Stimulated activated naive CD8-positive, alpha-beta T cell treated with anti-CD3 and anti-CD28 coated beads, Interleukin-15, Interleukin-2, amounts not matched to agents 100 ng/mL and 50 ng/mL, for 24 hours (primary cell): Measurements from ENCODE around the gene CD96.

Source experiments
- H3K27ac Mint-ChIP-seq: one replicate; pipeline ENCODE4 v1.8.0; 2021; ENCODE audit warnings: mild to moderate bottlenecking, mixed read lengths
- H3K27me3 Mint-ChIP-seq: one replicate; pipeline ENCODE4 v1.8.0; 2021; ENCODE audit warnings: mixed read lengths
- H3K36me3 Mint-ChIP-seq: one replicate; pipeline ENCODE4 v1.8.0; 2021; ENCODE audit warnings: low read depth, mixed read lengths
- H3K4me1 Mint-ChIP-seq: one replicate; pipeline ENCODE4 v1.8.0; 2021; ENCODE audit warnings: low read depth, mixed read lengths
- H3K4me3 Mint-ChIP-seq: one replicate; pipeline ENCODE4 v1.8.0; 2021; ENCODE audit warnings: mild to moderate bottlenecking, mixed read lengths
- H3K9me3 Mint-ChIP-seq: one replicate; pipeline ENCODE4 v1.8.0; 2021; ENCODE audit warnings: mixed read lengths

The CD96 gene

GRCh38 chr3:111675846-111676210 lies 133.8 kb downstream of the CD96 start:
- Mint-ChIP-seq H3K27ac (peak overlapping the region; percentile 99), H3K4me1 (peaks cover 81% of the 10 kb centered on the region), H3K36me3 (peaks cover 4% of the 10 kb centered on the region), H3K27me3 (no peaks in the 10 kb centered on the region), H3K4me3 (peak overlapping the region; percentile 89), H3K9me3 (no peaks in the 10 kb centered on the region)

DNA sequence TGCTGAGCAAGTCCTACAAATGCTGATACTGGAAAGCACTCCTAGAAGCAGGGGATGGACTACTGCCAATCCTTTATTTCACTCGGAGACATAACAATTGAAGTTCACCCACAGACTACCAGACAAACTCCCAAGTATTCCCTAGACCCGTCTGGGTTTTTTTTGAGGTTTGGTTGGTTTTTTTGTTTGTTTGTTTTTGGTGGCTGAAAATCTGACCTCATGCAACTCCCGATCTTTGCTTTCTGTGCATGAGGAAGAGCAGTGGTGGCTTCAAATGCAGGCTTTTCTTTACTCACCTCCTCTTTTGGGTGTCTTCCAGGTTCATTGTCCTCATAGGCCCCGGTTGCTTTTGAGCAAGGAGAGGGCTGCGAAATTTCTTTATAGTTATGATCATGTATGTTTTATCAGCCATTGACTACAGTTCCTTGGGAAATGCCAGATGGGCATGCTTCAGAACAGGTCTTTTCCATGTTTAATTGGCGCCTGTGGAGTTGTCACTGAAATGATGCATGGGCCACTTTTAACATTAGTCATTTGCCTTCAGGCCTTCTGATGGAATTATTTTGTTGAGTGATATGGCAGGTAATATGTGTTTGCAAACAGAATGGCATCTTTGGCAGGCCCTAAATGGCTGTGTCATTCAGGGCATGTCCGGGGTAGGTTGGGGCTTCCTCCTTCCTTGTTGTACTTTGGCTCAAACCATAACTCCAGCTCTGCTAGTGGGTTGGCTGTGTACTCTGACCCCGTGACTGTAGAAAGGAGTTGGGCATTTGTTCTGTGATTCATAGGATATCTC lies 134.4 kb downstream of the CD96 start:
- peak overlapping the region; percentile 53 for H3K27ac Mint-ChIP-seq
- H3K4me3 Mint-ChIP-seq = peak overlapping the region; percentile 89
- H3K27me3 Mint-ChIP-seq = no peaks in the 10 kb centered on the region
- H3K9me3 Mint-ChIP-seq = no peaks in the 10 kb centered on the region
- peaks cover 78% of the 10 kb centered on the region for H3K4me1 Mint-ChIP-seq
- H3K36me3 Mint-ChIP-seq = peaks cover 4% of the 10 kb centered on the region

GRCh38 chr3:111677007-111677392 lies 135.0 kb downstream of the CD96 start:
- Mint-ChIP-seq H3K4me3 (peak overlapping the region; percentile 89), H3K9me3 (no peaks in the 10 kb centered on the region), H3K4me1 (peaks cover 80% of the 10 kb centered on the region), H3K36me3 (peaks cover 4% of the 10 kb centered on the region), H3K27me3 (no peaks in the 10 kb centered on the region), H3K27ac (peak overlapping the region; percentile 42)

DNA sequence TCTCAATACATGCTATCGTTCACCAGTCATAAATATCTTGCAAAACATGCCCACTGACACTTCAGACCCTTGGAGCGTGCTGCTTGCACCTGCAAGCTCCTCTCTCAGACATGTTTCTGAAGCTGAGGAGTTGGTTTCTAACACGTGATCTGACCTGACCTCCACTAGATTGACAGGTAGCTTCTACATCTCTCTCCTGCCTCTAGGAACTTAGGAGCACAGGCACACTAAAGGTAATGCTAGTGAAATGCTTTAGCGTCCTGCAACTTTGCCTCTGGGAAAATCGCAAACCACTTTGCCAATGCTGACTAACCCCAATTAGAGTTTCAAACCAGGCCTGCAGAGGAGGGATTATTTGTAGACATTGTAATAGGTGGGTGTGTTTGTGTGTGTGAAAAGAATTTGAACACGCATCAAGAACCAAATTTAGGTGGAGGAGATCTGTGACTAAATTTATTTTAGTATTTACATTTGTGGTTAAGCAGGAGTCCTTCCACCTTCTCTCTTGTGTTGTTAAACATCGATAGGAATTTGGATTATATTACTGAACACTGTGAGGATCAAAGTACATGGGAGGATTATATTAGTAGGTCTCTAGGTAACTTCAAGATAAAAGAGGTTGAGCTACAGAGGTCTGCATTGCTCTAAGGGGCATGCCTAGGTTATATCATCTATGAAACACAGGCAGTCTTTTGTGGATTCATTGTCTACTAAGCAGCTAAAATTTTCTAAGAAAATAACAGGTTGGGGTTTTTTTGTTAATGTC lies 139.8 kb downstream of the CD96 start:
- peaks cover 80% of the 10 kb centered on the region for H3K4me1 Mint-ChIP-seq
- peaks cover 4% of the 10 kb centered on the region for H3K9me3 Mint-ChIP-seq
- no peak overlapping the region for H3K4me3 Mint-ChIP-seq
- H3K36me3 Mint-ChIP-seq = peaks cover 7% of the 10 kb centered on the region
- H3K27ac Mint-ChIP-seq = no peak overlapping the region
- no peaks in the 10 kb centered on the region for H3K27me3 Mint-ChIP-seq

- no peaks in the 10 kb centered on the region for H3K27me3 Mint-ChIP-seq
- H3K36me3 Mint-ChIP-seq = peaks cover 10% of the 10 kb centered on the region
- H3K4me3 Mint-ChIP-seq = no peak overlapping the region
- peaks cover 4% of the 10 kb centered on the region for H3K9me3 Mint-ChIP-seq
- H3K4me1 Mint-ChIP-seq = peaks cover 67% of the 10 kb centered on the region
- H3K27ac Mint-ChIP-seq = no peak overlapping the region
These were observed 142.6 kb downstream of the CD96 start for GRCh38 chr3:111684640-111685039.

DNA sequence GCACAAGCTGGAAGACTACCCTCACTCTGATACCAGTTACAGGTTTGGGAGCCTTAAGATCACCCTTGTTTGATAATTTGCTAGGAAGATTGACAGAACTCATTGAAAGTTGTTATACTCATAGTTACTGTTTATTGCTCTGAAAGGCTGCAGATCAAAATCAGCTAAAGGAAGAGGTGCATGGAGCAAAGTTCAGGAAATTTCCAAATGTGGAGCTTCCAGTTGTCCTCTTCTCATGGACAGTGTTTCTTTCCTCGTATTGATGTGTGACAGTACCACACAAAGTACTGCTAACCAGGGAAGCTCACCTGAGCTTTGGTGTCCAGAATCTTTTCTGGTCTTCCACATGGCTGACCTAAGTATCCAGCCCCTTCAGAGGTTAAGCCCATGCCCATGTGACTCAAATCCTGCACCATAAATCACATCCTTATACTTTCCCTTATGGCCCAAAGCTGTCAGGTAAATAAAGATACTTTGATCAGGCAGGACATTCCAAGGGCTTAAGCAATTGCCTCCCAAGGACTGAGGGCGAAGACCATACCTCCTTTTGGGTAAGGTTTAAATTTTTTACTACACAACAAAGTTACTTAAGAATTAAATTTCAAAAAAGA lies 146.3 kb downstream of the CD96 start:
- H3K27ac Mint-ChIP-seq = no peak overlapping the region
- peaks cover 7% of the 10 kb centered on the region for H3K36me3 Mint-ChIP-seq

DNA sequence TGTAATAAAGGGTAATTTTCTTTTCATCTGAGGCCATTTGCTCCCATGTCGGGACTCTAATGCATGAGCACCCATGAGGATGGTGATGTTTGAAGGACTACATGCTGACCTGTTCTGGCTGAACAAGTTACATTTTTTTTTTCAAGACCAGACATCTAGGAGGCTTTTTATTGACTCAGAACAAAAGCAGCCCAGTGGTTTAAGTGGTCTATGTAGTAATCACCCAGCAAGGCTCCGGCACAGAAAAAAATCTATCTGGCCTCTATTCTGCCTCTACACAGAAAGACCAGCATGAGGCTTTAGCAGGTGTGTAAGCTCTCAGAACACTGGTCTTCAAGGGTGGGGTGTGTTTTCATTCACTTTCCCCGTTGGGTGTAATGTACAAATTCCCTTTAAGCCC lies 148.2 kb downstream of the CD96 start:
- Mint-ChIP-seq H3K36me3 (peaks cover 3% of the 10 kb centered on the region), H3K27me3 (no peaks in the 10 kb centered on the region), H3K27ac (peak overlapping the region; percentile 51), H3K4me3 (no peak overlapping the region), H3K4me1 (peaks cover 79% of the 10 kb centered on the region), H3K9me3 (no peaks in the 10 kb centered on the region)

More for the DNA sequence above, 146.3 kb downstream of the CD96 start:
- H3K4me1 Mint-ChIP-seq = peaks cover 74% of the 10 kb centered on the region
- H3K9me3 Mint-ChIP-seq = peaks cover 4% of the 10 kb centered on the region
- H3K27me3 Mint-ChIP-seq = no peaks in the 10 kb centered on the region
- H3K4me3 Mint-ChIP-seq = no peak overlapping the region

GRCh38 chr3:111691293-111691909 lies 149.4 kb downstream of the CD96 start:
- H3K4me1 Mint-ChIP-seq = peaks cover 79% of the 10 kb centered on the region
- H3K27ac Mint-ChIP-seq = no peak overlapping the region
- H3K36me3 Mint-ChIP-seq = peaks cover 3% of the 10 kb centered on the region
- no peak overlapping the region for H3K4me3 Mint-ChIP-seq
- no peaks in the 10 kb centered on the region for H3K9me3 Mint-ChIP-seq
- no peaks in the 10 kb centered on the region for H3K27me3 Mint-ChIP-seq

GRCh38 chr3:111692593-111693552 lies 150.9 kb downstream of the CD96 start:
- H3K27ac Mint-ChIP-seq = peak overlapping the region; percentile 59
- no peaks in the 10 kb centered on the region for H3K27me3 Mint-ChIP-seq
- H3K36me3 Mint-ChIP-seq = peaks cover 3% of the 10 kb centered on the region
- no peaks in the 10 kb centered on the region for H3K9me3 Mint-ChIP-seq
- peaks cover 78% of the 10 kb centered on the region for H3K4me1 Mint-ChIP-seq
- no peak overlapping the region for H3K4me3 Mint-ChIP-seq

DNA sequence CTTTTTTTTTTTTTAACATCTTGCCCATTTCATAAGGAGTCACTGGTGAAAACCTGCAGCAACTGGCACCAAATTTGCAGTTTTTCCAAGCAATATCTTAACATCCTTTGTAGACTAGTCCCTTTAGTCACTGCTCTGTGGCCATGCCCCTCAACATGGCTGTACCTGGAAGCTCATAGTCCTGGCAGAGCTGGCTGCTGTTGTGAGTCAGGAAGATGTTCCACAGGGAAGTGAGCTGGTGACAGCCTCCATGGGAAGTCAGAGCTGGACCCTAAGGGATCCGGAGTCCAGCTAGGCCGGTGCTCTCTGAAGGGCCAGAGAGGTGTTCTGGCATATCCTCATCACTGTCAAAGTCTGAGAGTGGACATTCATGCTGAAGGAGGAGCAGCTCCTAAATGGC lies 152.5 kb downstream of the CD96 start:
- Mint-ChIP-seq H3K27ac (no peak overlapping the region), H3K27me3 (no peaks in the 10 kb centered on the region), H3K4me3 (no peak overlapping the region), H3K4me1 (peaks cover 71% of the 10 kb centered on the region), H3K36me3 (no peaks in the 10 kb centered on the region), H3K9me3 (no peaks in the 10 kb centered on the region)

GRCh38 chr3:111695636-111696117 lies 153.7 kb downstream of the CD96 start:
- peaks cover 60% of the 10 kb centered on the region for H3K4me1 Mint-ChIP-seq

GRCh38 chr3:111700054-111700453 lies 158.1 kb downstream of the CD96 start:
- Mint-ChIP-seq H3K4me1 (peaks cover 37% of the 10 kb centered on the region), H3K27me3 (no peaks in the 10 kb centered on the region), H3K27ac (peak overlapping the region; percentile 60), H3K4me3 (no peak overlapping the region), H3K9me3 (no peaks in the 10 kb centered on the region), H3K36me3 (peaks cover 5% of the 10 kb centered on the region)

More at GRCh38 chr3:111695636-111696117, 153.7 kb downstream of the CD96 start:
- Mint-ChIP-seq H3K27ac (peak overlapping the region; percentile 85), H3K4me3 (peak overlapping the region; percentile 42), H3K27me3 (no peaks in the 10 kb centered on the region), H3K9me3 (no peaks in the 10 kb centered on the region), H3K36me3 (peaks cover 3% of the 10 kb centered on the region)

GRCh38 chr3:111701292-111701906 lies 159.4 kb downstream of the CD96 start:
- Mint-ChIP-seq H3K9me3 (no peaks in the 10 kb centered on the region), H3K4me3 (no peak overlapping the region), H3K27me3 (no peaks in the 10 kb centered on the region), H3K36me3 (peaks cover 10% of the 10 kb centered on the region), H3K27ac (no peak overlapping the region), H3K4me1 (peaks cover 37% of the 10 kb centered on the region)
